Vagina (tissue), 2 donors: ENCODE data around the gene OBSCN.

Source experiments
- POLR2A ChIP-seq, 2 donors: fragments of 450-650 bp; IDR thresholded peaks; one replicate each; pipeline ENCODE4 v1.6.1; 2017; ENCODE audit warnings: antibody characterized with exemption in 2 of 2, mild to moderate bottlenecking in 2 of 2, moderate library complexity in 2 of 2
- POLR2AphosphoS5 ChIP-seq, 2 donors: sonication (generic); formaldehyde crosslinking; IDR thresholded peaks; one replicate each; pipeline ENCODE4 v1.9.0; 2017; ENCODE audit warnings: antibody characterized with exemption in 2 of 2, mild to moderate bottlenecking in 2 of 2, low read depth in 1 of 2; ENCODE audit not compliant: insufficient read depth in 1 of 2
- TF ChIP-seq, protein P1 (sequence below), 3 experiments: fragments of 450-650 bp in 2 of 3; fragments of 200-600 bp in 1 of 3; sonication (generic) in 1 of 3; IDR thresholded peaks; one replicate each; pipeline ENCODE4 v1.5.1; 2017 to 2019; ENCODE audit warnings: antibody characterized with exemption in 3 of 3, mild to moderate bottlenecking in 2 of 3, moderate library complexity in 2 of 3

DNA sequence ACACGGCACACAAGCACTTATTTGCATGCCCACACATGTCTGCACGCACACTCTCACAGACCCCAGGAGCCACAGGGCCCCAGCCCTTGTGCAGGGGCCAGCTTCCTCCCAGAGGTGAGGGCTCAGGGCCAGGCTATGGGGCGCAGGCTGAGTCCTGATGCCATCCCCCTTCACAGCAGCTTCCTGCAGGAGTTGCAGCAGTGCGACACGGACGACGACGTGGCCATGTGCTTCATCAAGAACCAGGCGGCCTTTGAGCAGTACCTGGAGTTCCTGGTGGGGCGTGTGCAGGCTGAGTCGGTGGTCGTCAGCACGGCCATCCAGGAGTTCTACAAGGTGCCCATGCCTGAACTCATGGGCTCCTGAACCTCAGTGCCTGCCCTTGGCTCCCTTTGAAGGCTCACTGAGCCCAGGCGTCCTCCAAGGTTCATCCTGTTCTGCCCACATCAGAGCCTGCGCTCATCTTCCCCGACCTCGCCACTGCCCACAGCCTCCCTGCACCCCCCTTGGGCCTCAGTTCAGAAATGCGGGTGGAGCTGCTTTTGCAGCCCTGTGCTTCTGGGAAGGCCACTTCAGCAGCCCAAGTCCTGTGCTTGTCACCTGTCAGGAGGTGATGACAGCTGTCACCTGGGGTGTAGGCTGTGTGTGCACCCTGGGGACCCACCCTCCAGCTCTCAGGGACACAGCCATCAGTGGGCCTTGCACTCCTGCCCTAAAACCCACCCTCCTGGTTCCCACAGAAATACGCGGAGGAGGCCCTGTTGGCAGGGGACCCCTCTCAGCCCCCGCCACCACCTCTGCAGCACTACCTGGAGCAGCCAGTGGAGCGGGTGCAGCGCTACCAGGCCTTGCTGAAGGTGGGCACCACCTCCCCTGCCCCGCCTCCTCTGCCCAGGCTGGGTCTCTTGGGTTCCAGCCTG lies 132.2 kb downstream of the OBSCN start:
- TF ChIP-seq, protein P1, sequence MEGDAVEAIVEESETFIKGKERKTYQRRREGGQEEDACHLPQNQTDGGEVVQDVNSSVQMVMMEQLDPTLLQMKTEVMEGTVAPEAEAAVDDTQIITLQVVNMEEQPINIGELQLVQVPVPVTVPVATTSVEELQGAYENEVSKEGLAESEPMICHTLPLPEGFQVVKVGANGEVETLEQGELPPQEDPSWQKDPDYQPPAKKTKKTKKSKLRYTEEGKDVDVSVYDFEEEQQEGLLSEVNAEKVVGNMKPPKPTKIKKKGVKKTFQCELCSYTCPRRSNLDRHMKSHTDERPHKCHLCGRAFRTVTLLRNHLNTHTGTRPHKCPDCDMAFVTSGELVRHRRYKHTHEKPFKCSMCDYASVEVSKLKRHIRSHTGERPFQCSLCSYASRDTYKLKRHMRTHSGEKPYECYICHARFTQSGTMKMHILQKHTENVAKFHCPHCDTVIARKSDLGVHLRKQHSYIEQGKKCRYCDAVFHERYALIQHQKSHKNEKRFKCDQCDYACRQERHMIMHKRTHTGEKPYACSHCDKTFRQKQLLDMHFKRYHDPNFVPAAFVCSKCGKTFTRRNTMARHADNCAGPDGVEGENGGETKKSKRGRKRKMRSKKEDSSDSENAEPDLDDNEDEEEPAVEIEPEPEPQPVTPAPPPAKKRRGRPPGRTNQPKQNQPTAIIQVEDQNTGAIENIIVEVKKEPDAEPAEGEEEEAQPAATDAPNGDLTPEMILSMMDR (IDR thresholded peaks at IDR 0.05) = no peak
- TF ChIP-seq POLR2AphosphoS5 (IDR thresholded peaks at IDR 0.05; ENCODE audit: insufficient read depth in 1 of 2, low read depth in 1 of 2) (no peak), POLR2A (IDR thresholded peaks at IDR 0.05) (no peak)
